ENCODE results near the gene C1orf185.
"Not testable (repeated sequence)": the region's sequence is repeated elsewhere in the genome, so short reads cannot be mapped to it uniquely, and the experiment has no call there.

C1orf185 gene

GRCh38 chr1:51119331-51119730 lies 17.3 kb downstream of the C1orf185 start:
- Mint-ChIP-seq H3K4me3 (no peak overlapping the region), H3K27ac (no peak overlapping the region), H3K27me3 (ENCODE audit: low read depth) (peaks cover 4% of the 10 kb centered on the region), H3K4me1 (no peaks in the 10 kb centered on the region), H3K9me3 (peaks cover 2% of the 10 kb centered on the region), H3K36me3 (ENCODE audit: low read depth) (no peaks in the 10 kb centered on the region)
- no peak for TF ChIP-seq CTCF (IDR thresholded peaks at IDR 0.05; ENCODE audit: unreplicated experiment in 3 of 3)

- no peak for TF ChIP-seq CTCF (IDR thresholded peaks at IDR 0.05; ENCODE audit: unreplicated experiment in 3 of 3)
- H3K36me3 Mint-ChIP-seq (ENCODE audit: low read depth), result no peaks in the 10 kb centered on the region
- H3K4me1 Mint-ChIP-seq, result no peaks in the 10 kb centered on the region
- peaks cover 2% of the 10 kb centered on the region for H3K9me3 Mint-ChIP-seq
- H3K4me3 Mint-ChIP-seq, result no peak overlapping the region
- peaks cover 4% of the 10 kb centered on the region for H3K27me3 Mint-ChIP-seq (ENCODE audit: low read depth)
- H3K27ac Mint-ChIP-seq, result no peak overlapping the region
Observed at GRCh38 chr1:51120629-51121028, 18.6 kb downstream of the C1orf185 start.

DNA sequence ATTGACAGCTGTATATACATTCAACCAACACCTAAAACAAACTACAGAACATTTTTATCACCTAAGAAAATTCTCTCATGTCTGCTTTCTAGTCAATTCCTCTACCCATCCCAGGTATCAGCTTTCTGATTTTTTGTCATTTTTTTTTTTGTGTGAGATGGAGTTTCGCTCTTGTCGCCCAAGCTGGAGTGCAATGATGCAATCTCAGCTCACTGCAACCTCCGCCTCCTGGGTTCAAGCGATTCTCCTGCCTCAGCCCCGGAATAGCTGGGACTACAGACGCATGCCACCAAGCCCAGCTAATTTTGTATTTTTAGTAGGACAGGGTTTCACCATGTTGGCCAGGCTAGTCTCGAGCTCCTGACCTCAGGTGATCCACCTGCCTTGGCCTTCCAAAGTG lies 25.1 kb downstream of the C1orf185 start:
- not testable (repeated sequence) for H3K27me3 Mint-ChIP-seq (ENCODE audit: low read depth); H3K36me3 Mint-ChIP-seq (ENCODE audit: low read depth); H3K4me1 Mint-ChIP-seq; H3K9me3 Mint-ChIP-seq; H3K4me3 Mint-ChIP-seq; H3K27ac Mint-ChIP-seq

- peaks cover 30% of the 10 kb centered on the region for H3K9me3 Mint-ChIP-seq
- no peaks in the 10 kb centered on the region for H3K27me3 Mint-ChIP-seq (ENCODE audit: low read depth)
- no peak overlapping the region for H3K4me3 Mint-ChIP-seq
- no peaks in the 10 kb centered on the region for H3K4me1 Mint-ChIP-seq
- H3K27ac Mint-ChIP-seq, result no peak overlapping the region
- no peak for TF ChIP-seq CTCF (IDR thresholded peaks at IDR 0.05; ENCODE audit: unreplicated experiment in 3 of 3)
- no peaks in the 10 kb centered on the region for H3K36me3 Mint-ChIP-seq (ENCODE audit: low read depth)
Observed at GRCh38 chr1:51131185-51131584, 29.2 kb downstream of the C1orf185 start.

DNA sequence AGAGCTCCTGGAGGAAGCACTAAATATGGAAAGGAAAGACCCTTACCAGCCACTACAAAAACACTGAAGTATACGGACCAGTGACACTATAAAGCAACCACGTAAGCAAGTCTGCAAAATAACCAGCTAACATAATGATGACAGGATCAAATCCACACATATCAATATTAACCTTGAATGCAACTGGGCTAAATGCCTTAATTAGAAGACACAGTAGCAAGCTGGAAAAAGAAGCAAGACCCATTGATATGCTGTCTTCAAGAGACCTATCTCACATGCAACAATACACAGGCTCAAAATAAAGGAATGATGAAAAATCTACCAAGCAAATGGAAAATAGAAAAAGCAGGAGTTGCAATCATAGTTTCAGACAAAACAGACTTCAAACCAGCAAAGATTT lies 31.0 kb downstream of the C1orf185 start:
- Mint-ChIP-seq H3K36me3 (ENCODE audit: low read depth) (no peaks in the 10 kb centered on the region), H3K27ac (no peak overlapping the region), H3K27me3 (ENCODE audit: low read depth) (peaks cover 5% of the 10 kb centered on the region), H3K9me3 (peaks cover 30% of the 10 kb centered on the region), H3K4me3 (no peak overlapping the region), H3K4me1 (no peaks in the 10 kb centered on the region)
- TF ChIP-seq CTCF (IDR thresholded peaks at IDR 0.05; ENCODE audit: unreplicated experiment in 3 of 3), result no peak

DNA sequence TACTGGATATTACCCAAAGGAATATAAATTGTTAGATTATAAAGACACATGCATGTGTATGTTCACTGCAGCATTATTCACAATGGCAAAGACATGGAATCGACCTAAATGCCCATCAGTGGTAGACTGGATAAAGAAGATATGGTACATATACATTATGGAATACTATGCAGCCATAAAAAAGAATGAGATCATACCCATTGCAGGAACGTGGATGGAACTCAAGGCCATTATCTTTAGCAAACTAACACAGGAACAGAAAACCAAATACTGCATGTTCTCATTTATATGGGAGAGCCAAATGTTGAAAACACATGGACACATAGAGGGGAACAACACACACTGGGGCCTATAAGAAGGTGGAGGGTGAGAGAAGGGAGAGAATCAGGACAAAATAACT lies 35.7 kb downstream of the C1orf185 start:
- peaks cover 12% of the 10 kb centered on the region for H3K27me3 Mint-ChIP-seq (ENCODE audit: low read depth)
- not testable (repeated sequence) for H3K27ac Mint-ChIP-seq; H3K36me3 Mint-ChIP-seq (ENCODE audit: low read depth); H3K4me1 Mint-ChIP-seq; H3K4me3 Mint-ChIP-seq
- H3K9me3 Mint-ChIP-seq, result peaks cover 18% of the 10 kb centered on the region

GRCh38 chr1:51139474-51139873 lies 37.4 kb downstream of the C1orf185 start:
- Mint-ChIP-seq H3K9me3 (peaks cover 5% of the 10 kb centered on the region), H3K27ac (no peak overlapping the region), H3K4me3 (no peak overlapping the region), H3K36me3 (ENCODE audit: low read depth) (no peaks in the 10 kb centered on the region), H3K4me1 (no peaks in the 10 kb centered on the region), H3K27me3 (ENCODE audit: low read depth) (peaks cover 15% of the 10 kb centered on the region)
- no peak for TF ChIP-seq CTCF (IDR thresholded peaks at IDR 0.05; ENCODE audit: unreplicated experiment in 3 of 3)

Measured in nephron (organoid).